ENCODE results near the gene CALML5.
A peak's percentile ranks its signal among the peaks of the same experiment; 100 is the strongest.

The CALML5 gene

DNA sequence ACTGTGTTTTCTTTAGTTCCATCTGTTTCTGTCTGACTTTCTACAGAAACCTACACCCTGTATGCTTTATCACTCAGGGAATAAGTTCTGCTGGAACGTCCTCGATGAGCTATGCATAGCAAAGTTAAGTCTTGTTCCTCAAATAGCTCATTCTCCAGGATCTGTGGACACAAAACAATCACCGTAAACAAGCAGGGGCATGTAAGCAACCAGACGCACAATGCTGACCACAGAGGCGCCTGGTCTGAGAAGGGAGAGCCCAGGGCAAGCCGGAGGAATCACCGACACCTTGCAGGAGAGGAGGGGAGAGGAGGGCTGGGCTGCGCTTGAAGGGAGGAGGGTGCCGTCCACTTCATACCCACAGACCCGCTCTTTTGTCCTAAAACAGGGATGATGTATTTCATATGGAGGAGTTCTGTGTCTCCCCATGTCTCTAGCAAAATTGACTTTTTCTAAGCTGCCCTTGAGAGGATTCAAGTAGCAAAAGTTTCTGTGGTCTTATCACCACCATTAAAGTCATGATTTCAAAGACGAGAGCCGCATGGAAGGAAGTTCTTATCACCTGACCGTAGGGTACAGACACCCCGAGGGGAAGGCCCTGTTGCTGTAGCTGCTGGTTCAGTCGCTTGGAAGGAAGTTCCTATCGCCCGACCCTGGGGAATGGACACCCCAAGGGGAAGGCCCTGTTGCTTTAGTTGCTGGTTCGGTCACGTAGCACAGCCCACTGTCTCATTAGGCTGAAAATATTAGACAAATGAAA, 39.7 kb upstream of the CALML5 start:
- TF ChIP-seq, protein P1, sequence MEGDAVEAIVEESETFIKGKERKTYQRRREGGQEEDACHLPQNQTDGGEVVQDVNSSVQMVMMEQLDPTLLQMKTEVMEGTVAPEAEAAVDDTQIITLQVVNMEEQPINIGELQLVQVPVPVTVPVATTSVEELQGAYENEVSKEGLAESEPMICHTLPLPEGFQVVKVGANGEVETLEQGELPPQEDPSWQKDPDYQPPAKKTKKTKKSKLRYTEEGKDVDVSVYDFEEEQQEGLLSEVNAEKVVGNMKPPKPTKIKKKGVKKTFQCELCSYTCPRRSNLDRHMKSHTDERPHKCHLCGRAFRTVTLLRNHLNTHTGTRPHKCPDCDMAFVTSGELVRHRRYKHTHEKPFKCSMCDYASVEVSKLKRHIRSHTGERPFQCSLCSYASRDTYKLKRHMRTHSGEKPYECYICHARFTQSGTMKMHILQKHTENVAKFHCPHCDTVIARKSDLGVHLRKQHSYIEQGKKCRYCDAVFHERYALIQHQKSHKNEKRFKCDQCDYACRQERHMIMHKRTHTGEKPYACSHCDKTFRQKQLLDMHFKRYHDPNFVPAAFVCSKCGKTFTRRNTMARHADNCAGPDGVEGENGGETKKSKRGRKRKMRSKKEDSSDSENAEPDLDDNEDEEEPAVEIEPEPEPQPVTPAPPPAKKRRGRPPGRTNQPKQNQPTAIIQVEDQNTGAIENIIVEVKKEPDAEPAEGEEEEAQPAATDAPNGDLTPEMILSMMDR (IDR thresholded peaks at IDR 0.05; ENCODE audit: low read depth, low read length), result no peak
- H3K4me3 ChIP-seq (replicated peaks in 1 of 2; ENCODE audit: low read depth in 2 of 2, low read length in 2 of 2), result no peak overlapping the region
- DNase-seq (ENCODE audit: low read depth in 2 of 2), result no peak

DNA sequence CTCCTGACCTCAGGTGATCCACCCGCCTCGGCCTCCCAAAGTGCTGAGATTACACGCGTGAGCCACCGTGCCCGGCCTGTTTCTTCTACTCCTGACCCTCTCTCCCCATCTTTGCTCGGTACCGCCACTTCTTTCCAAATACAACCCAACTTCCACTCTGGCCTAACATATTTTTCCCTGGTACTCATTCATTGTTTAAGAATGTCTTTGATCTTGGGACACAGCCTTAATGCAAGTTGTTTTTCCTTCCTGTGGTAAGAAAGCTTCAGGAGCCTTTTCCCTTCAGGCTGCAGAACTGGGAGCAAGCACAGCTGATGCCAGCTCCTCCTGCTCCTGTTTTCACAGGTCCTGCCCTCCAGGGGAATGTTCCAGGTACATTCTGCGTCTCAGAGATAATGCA, 39.1 kb upstream of the CALML5 start:
- TF ChIP-seq, protein P1 (IDR thresholded peaks at IDR 0.05; ENCODE audit: low read depth, low read length), result no peak
- DNase-seq (ENCODE audit: low read depth in 2 of 2), result peak; percentile 48 to 50
- no peak overlapping the region for H3K4me3 ChIP-seq (replicated peaks in 1 of 2; ENCODE audit: low read depth in 2 of 2, low read length in 2 of 2)

DNA sequence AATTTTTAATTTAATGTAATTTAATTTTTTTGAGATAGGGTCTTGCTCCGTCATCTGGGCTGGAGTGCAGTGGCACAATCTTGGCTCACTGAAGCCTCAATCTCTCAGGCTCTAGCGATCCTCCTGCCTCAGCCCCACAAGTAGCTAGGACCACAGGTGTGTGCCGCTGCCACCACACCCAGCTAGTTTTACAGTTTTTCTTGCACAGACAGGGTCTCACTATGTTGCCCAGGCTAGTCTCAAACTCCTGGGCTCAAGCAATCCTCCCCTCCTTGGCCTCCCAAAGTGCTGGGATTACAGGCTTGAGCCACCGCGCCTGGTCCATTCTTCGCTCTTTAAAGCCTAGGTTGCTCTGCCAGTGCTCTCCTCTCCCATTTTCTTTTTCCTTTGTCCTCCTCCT, 38.3 kb upstream of the CALML5 start:
- H3K4me3 ChIP-seq (replicated peaks in 1 of 2; ENCODE audit: low read depth in 2 of 2, low read length in 2 of 2), result no peak overlapping the region
- DNase-seq (ENCODE audit: low read depth in 2 of 2), result no peak
- TF ChIP-seq, protein P1 (IDR thresholded peaks at IDR 0.05; ENCODE audit: low read depth, low read length), result no peak

DNA sequence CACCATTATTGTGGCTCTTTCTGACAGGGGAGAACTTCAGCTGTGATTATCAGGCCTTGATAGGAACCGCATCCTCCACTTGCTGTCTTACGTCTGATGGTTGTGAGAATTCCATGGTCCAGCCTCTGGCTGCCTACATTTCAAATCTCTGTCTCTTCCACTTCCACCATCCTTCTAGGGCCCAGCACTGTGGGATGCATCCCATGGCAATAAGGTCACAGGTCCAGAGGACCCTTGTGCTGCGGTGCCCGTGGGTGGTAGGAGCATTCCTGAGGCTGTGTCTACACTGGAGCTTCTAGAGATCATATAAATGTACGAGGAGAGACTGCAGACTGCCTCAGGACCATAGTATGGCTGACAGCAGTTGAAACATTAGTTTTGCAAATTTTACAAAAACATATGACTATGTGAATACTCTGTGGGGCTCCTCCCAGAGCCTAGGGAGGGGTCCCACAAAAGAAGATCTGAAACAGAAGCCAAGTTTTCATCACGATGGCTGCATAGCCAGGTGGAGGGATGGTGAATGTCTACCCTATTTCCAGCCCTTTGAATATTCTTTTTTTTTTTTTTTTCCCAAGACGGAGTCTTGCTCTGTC, 37.2 kb upstream of the CALML5 start:
- no peak for DNase-seq (ENCODE audit: low read depth in 2 of 2)
- TF ChIP-seq, protein P1 (IDR thresholded peaks at IDR 0.05; ENCODE audit: low read depth, low read length), result no peak
- no peak overlapping the region for H3K4me3 ChIP-seq (replicated peaks in 1 of 2; ENCODE audit: low read depth in 2 of 2, low read length in 2 of 2)

DNA sequence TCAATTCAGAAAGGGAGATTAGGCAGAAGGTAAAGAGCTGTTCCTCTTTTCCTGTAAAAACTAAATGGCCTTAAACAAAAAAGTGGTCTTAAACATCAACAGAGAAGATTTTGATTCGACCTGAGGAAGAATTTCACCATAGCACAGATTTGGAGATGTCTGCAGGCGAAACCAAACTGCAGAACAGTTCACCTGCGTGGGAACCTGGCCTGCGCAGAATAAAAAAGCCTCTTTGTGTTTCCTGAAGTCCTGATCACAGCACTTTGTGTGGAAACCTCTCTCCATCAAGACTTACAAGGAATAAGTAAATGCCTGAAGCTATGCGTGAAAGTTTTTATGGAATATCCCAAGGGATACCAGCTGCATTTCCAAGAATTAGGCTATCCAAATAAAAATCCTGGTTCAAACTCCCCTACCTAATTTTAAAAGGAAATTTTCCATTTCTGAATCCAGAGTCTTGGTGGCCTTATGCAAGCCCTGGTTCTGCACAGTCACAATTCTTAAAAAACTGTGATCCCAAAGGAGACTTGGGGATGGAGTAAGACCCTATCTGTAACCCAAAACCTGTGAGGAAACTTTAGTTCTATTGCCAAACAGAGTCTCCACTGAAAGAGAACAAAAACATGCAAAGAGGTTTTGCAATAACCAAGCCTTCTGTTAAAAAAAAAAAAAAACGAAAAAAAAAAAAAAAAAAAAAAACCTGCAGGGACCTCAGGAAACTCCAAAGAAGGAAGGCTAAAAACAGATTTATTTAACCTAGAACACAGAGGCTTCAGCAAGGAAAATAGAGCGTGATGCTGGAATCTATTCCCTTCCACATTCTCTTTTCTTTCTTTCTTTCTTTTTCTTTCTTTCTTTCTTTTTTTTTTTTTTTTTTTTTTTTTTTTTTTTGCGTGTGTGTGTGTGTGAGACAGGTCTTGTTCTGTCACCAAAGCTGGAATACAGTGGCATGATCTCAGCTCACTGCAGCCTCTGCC, 35.8 kb upstream of the CALML5 start:
- peak; percentile 91 to 94 for DNase-seq (ENCODE audit: low read depth in 2 of 2)
- no peak overlapping the region for H3K4me3 ChIP-seq (replicated peaks in 1 of 2; ENCODE audit: low read depth in 2 of 2, low read length in 2 of 2)
- TF ChIP-seq, protein P1 (IDR thresholded peaks at IDR 0.05; ENCODE audit: low read depth, low read length), result no peak

DNA sequence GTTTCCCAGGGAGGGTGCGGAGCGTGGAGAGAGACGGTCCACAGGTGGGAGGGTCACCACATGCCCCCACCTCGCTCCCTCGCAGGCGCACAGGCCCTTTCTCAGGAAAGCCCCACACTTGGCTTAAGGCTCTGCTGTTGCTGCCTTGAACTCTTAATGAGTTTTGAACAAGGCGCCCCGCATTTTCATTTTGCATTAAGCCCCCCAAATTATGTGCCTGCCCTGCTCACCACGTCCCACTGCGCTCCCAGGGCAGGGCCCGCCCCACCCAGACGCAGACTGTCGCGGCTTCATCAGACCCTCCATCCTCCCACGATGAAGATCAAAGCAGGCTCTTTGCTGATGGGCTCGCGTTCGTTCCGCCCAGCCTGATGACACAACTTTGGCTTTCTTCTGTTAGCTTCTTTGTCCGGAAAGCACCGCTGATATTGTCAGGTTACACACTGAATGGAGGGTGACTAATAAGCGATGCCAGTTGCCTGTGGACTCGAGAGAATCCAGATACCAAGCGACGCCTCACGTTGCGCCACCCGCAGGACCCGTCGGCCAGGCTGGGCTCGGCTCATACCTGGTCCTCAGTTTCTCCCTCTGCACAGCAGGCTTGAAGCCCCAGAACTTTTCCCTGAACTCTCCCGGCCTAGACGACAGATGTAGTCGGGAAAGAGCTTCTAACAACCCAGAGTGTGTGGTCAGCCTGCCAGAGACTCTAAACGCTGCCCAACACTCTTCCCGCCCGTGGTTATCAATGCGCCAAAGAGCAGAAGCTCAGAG, 34.9 kb upstream of the CALML5 start:
- peak; percentile 42 to 55 for DNase-seq (ENCODE audit: low read depth in 2 of 2)
- TF ChIP-seq, protein P1 (IDR thresholded peaks at IDR 0.05; ENCODE audit: low read depth, low read length), result no peak
- H3K4me3 ChIP-seq (replicated peaks in 1 of 2; ENCODE audit: low read depth in 2 of 2, low read length in 2 of 2), result no peak overlapping the region
